Ovary (tissue), 9 donors: Measurements from ENCODE around the gene POC1B. TPM values are rescaled to one million over a fixed set of nuclear protein-coding genes. Genes with fewer than 3 reads are reported as not detected.
A peak's percentile ranks its signal among the peaks of the same experiment; 100 is the strongest.

Experiments used
- DNase-seq, 5 donors: peaks; one replicate each; pipeline ENCODE4 v3.0.0-alpha.2; 2019 to 2020
- H3K27ac ChIP-seq, 2 donors: fragments of 200-600 bp; one replicate each; pipeline versions ENCODE4 v1.5.1 to v1.8.0; 2019 to 2022
- H3K27me3 ChIP-seq: fragments of 200-600 bp; one replicate; pipeline ENCODE4 v1.8.0; 2022
- H3K36me3 ChIP-seq: fragments of 200-600 bp; sonication (generic); one replicate; pipeline ENCODE4 v1.5.1; 2019
- H3K4me1 ChIP-seq: one replicate; pipeline ENCODE4 v1.8.1; 2013; ENCODE audit warnings: mild to moderate bottlenecking, moderate library complexity; ENCODE audit not compliant: insufficient read depth
- H3K4me3 ChIP-seq: fragments of 200-600 bp; sonication (generic); one replicate; pipeline ENCODE4 v1.5.1; 2017
- H3K9me3 ChIP-seq, 2 donors: fragments of 200-600 bp in 1 of 2; sonication (generic) in 1 of 2; one replicate each; pipeline versions ENCODE4 v1.5.1 to v1.8.1; 2013 to 2019; ENCODE audit warnings: mild to moderate bottlenecking in 1 of 2, moderate library complexity in 1 of 2
- EP300 ChIP-seq: sonication (generic); formaldehyde crosslinking; IDR thresholded peaks from one replicate; pipeline ENCODE4 v1.6.1; 2017; ENCODE audit warnings: antibody characterized with exemption
- POLR2A ChIP-seq: fragments of 450-650 bp; IDR thresholded peaks from one replicate; pipeline ENCODE4 v1.6.1; 2017; ENCODE audit warnings: antibody characterized with exemption, mild to moderate bottlenecking, moderate library complexity
- WGBS, 3 donors: extraction: QIAGEN DNeasy Blood & Tissue Kit in 1 of 3; methylation state at CpG; one replicate each; pipeline versions ENCODE4 v1.1.5 to v1.1.7; 2013 to 2017; 5-methylcytosine and 5-hydroxymethylcytosine counted together
- intact Hi-C, 4 donors: fragments of 100-400 bp; cut with DNase I; formaldehyde crosslinking; loops; one replicate each; pipeline versions ENCODE4 v1.11.0 to v1.15.1; 2022 to 2023
- polyA plus RNA-seq, 2 donors: library from polyadenylated mRNA; stranded (reverse); fragments of 200-250 nt in 1 of 2; fragments of 350-450 nt in 1 of 2; fragmentation: Illumina TruSeq in 1 of 2; extraction: RNeasy Lipid Tissue Mini Kit (QIAGEN cat#74804) in 1 of 2; gene quantifications; one replicate each; pipeline ENCODE4 v1.2.3, GENCODE V29; 2013 to 2014
- total RNA-seq, 7 donors: library from RNA; depleted of rRNA in 2 of 7; stranded (reverse); fragments of >200 nt in 2 of 7; fragmentation: NEBNext Ultra II Directional in 3 of 7; extraction: Animal tissue kit (Norgen Biotek cat#: 25700) in 3 of 7; gene quantifications; one replicate each; pipeline versions ENCODE4 v1.1.0 to v1.2.4, GENCODE V29; 2016 to 2023
- TF ChIP-seq, protein P1 (sequence below), 3 donors: fragments of 450-650 bp in 2 of 3; fragments of 200-600 bp in 1 of 3; IDR thresholded peaks; one replicate each; pipeline versions ENCODE4 v1.5.1 to v1.8.0; 2016 to 2022; ENCODE audit warnings: antibody characterized with exemption in 3 of 3, mild to moderate bottlenecking in 1 of 3
- donor health status: DM: no; HTN: no; CAD: no; lungs with moderate emphysema.
- donor health status: DM: no; HTN: no; CAD: no.
- donor health status: Bipolar disorder and iron deficiency.
- donor health status: DM: yes; HTN: yes; CAD: no.
- donor health status: DM: no; HTN: no; CAD: no.
- donor health status: DM: yes; HTN: yes; CAD: no.

POC1B gene
- total and polyA plus RNA-seq, 9 donors, result 8.5 to 29.2 (median 13.8) TPM

DNA sequence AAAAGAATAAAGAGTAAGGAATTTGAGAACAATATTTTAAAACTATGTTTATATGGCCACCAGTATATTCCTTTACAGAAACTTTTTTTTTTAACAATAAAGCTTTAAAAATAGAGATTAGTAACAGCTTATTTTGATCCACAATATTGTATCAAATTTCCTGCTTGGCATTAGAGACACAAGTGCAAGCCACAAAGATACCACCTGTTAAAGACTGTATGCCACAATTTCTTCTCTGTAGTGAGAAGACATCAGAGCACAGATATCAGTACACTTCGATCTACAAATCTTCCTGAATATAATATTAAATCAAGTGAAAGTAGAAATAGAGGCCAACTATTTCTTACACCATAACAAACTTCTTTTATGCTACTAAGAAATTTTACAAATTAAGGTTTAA, 69.3 kb downstream of the POC1B start:
- DNase-seq, result no peak
- Histone ChIP-seq H3K27ac (no peak overlapping the region), H3K9me3 (no peaks in the 10 kb centered on the region), H3K27me3 (no peaks in the 10 kb centered on the region), H3K36me3 (no peaks in the 10 kb centered on the region), H3K4me3 (no peak overlapping the region), H3K4me1 (peaks cover 8% of the 10 kb centered on the region)
- intact Hi-C loops, result loop anchor here in 2 of 4 donors (10.0 kb wide), 3 partner anchors 432 to 1388 kb away; no protein-coding TSS in a partner anchor
- TF ChIP-seq POLR2A (no peak), EP300 (no peak)
- TF ChIP-seq, protein P1, sequence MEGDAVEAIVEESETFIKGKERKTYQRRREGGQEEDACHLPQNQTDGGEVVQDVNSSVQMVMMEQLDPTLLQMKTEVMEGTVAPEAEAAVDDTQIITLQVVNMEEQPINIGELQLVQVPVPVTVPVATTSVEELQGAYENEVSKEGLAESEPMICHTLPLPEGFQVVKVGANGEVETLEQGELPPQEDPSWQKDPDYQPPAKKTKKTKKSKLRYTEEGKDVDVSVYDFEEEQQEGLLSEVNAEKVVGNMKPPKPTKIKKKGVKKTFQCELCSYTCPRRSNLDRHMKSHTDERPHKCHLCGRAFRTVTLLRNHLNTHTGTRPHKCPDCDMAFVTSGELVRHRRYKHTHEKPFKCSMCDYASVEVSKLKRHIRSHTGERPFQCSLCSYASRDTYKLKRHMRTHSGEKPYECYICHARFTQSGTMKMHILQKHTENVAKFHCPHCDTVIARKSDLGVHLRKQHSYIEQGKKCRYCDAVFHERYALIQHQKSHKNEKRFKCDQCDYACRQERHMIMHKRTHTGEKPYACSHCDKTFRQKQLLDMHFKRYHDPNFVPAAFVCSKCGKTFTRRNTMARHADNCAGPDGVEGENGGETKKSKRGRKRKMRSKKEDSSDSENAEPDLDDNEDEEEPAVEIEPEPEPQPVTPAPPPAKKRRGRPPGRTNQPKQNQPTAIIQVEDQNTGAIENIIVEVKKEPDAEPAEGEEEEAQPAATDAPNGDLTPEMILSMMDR (IDR thresholded peaks at IDR 0.05), result no peak
- 84 to 92% (median 84%) methylated on average over 1 of the region's 1 CpG for WGBS, 3 donors

DNA sequence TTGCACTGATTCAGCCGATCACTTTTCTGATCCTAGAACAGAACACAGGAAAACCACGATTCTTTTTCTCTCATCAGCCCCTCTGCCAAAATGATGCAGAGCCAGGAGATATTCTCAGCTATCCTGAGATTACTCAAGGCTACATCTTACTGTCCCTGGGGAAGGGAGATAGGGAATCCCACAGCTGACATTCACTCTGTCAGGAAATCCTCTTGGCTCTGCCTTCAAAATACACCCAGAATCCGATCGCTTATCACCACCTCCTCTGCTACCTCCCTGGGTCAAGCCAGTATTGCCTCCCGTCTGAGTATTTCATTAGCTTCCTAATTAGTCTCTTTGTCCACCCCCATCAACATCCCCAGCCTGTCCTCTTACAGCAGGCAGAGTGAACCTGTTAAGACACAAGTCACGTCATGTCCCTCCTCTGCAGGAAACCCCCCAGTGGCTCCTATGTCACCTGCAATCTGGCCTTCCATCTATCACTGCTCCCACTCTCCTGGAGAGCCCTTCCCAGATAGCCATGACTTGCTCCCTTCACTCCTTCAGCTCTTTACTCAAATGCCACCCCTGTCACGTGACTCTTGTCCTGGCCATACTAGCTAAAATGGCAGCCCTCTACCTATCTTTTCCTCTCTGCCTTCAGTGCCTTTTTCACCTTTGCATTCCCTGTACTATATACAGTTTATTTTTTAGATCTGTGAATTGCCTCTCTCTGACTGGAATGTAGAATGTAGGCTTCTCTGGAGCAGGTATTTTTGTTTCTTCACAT, 71.6 kb downstream of the POC1B start:
- Histone ChIP-seq H3K36me3 (no peaks in the 10 kb centered on the region), H3K4me3 (no peak overlapping the region), H3K27ac (peak overlapping the region in 1 of 2 donors; percentile 35), H3K4me1 (peaks cover 7% of the 10 kb centered on the region), H3K9me3 (no peaks in the 10 kb centered on the region), H3K27me3 (no peaks in the 10 kb centered on the region)
- no peak for DNase-seq
- intact Hi-C loops, result loop anchor here in 2 of 4 donors (10.0 kb wide), 3 partner anchors 429 to 1391 kb away; no protein-coding TSS in a partner anchor
- 32 to 35% (median 33%) methylated on average over 7 of the region's 7 CpGs for WGBS, 3 donors
- TF ChIP-seq, protein P1 (IDR thresholded peaks at IDR 0.05), result no peak
- no peak for TF ChIP-seq EP300
- TF ChIP-seq POLR2A, result no peak

DNA sequence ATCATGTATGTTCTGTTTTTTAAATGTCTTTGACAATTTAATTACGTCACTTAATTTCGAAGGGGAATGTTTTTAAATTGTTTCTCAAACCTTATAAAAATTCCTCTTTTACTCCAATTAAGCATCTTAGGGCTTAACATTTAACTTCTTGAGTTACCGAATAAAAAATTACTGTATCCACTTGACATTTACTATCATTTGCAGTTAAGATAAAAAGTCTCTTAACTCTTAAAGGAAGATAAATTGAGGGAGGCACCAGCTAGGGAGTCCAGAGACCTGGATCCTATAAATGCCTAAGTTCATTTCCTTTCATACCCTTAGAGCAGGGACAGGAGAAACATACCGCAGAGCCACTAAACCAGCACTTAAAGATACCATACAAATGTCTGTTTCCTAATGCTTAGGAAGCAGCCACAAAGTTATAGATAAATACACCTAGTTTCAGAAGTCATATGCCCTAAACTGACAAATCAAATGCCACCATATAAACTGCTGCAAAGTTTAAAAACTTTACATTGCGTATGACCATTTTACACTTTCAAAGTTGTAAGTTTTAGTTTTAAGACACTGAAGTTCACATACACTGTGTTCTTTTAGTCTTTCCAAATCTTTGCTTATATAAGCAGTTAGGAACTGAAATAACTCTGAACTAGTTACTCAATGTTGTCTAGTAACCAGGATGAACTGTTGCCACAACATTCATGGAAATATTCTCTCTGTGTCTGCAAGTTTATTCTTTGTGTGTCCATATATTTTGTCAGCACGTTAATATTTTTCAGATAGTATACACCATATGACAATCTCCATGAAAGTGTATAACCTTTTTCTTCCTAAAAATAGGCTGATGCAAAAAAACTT, 72.5 kb downstream of the POC1B start:
- no peaks in the 10 kb centered on the region for H3K27me3 ChIP-seq
- no peak overlapping the region for H3K4me3 ChIP-seq
- 28 to 31% (median 29%) methylated on average over 6 of the region's 6 CpGs for WGBS, 3 donors
- TF ChIP-seq, protein P1 (IDR thresholded peaks at IDR 0.05), result no peak
- TF ChIP-seq EP300 (no peak), POLR2A (no peak)
- intact Hi-C loops, result loop anchor here in 2 of 4 donors (10.0 kb wide), 3 partner anchors 429 to 1391 kb away; no protein-coding TSS in a partner anchor
- no peaks in the 10 kb centered on the region for H3K9me3 ChIP-seq
- H3K36me3 ChIP-seq, result no peaks in the 10 kb centered on the region
- no peak for DNase-seq
- peak overlapping the region in 1 of 2 donors; percentile 35 for H3K27ac ChIP-seq
- H3K4me1 ChIP-seq, result peaks cover 7% of the 10 kb centered on the region

DNA sequence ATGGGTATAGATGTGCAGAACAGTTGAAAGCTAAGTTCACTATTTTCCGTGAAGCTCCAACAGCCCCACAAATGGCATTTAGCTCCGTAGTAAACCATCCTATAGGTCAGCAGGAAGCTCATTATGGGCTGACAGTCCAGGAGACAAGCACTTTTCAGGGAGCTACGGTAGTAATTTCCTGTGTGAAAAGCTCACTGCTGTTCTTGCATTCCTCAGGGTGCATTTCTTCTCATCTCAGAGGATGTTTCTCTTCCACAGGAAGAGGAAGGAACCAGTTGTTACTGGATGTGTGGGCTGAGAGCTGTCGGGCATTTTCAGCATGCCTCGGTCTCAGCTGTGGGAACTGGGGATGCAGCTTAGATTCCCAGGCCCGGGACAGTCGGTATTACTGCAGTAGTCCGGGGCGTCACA, 74.0 kb downstream of the POC1B start:
- 11 to 18% (median 14%) methylated on average over 9 of the region's 9 CpGs for WGBS, 3 donors
- H3K36me3 ChIP-seq, result no peaks in the 10 kb centered on the region
- intact Hi-C loops, result loop anchor here in 2 of 4 donors (10.0 kb wide), 3 partner anchors 427 to 1393 kb away; no protein-coding TSS in a partner anchor
- no peak overlapping the region for H3K4me3 ChIP-seq
- no peaks in the 10 kb centered on the region for H3K9me3 ChIP-seq
- no peaks in the 10 kb centered on the region for H3K27me3 ChIP-seq
- peaks cover 7% of the 10 kb centered on the region for H3K4me1 ChIP-seq
- no peak for TF ChIP-seq EP300
- no peak for TF ChIP-seq POLR2A
- TF ChIP-seq, protein P1 (IDR thresholded peaks at IDR 0.05), result no peak
- DNase-seq, result peak in 4 of 5 donors; percentile 24 to 52 (median 33)
- no peak overlapping the region for H3K27ac ChIP-seq
